Epithelial cell of alveolus of lung (primary cell): ENCODE data around the gene ING5. TPM values are rescaled to one million over a fixed set of nuclear protein-coding genes. Genes with fewer than 3 reads are reported as not detected.

Source experiments
- total RNA-seq: library from RNA; depleted of rRNA; stranded (reverse); fragments of >200 nt; gene quantifications from 2 replicates; pipeline ENCODE4 v1.2.1, GENCODE V29; 2015

Gene ING5
- 16.2 and 21.1 TPM in 2 replicates for total RNA-seq

DNA sequence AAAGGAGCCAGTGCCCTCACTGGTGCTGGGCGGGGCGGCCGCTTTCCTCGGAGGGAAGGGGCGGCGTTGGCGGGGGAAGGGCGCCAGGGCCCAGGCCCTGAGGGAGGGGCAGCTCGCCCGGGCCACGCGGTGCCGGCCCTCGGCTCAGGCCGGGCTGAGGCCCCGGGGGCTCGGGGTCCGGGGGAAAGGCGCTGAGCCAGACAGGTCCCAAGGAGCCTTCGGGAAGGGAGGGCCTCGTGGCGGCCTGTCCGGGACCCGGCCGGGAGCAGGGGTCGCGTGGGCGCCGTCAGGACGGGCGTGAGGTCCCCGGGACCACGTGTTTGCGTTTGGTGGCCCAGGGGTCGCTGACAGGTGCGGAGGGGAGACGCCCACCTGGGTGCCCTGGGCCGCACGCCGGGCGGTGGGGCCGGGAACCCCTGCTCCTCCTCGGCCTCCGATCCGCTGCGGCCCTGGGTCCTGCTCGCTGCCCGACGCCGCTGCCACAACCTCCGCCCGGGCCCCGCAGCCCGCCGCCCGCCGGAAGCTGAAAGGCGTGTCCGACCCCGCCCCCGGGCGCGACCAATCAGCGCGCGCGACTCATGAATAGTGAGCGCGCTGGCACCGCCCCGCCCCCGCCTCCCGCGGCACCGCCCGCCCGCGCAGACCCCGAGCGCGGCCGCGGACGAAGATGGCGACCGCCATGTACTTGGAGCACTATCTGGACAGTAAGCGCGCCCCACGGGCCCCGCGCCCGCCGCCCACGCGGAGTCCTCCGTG lies at the start of gene ING5:
TSS of gene ING5 (plus strand) at position 641 of the 756 bp plus-strand sequence. CDS start at position 668, 27 bp downstream.

GRCh38 chr2:241686650-241687425 lies 15.0 kb upstream of the ING5 start, which contains the start of gene DTYMK:
TSS of gene DTYMK (minus strand) at chr2:241686815. CDS start at chr2:241686783, 32 bp downstream.

DNA sequence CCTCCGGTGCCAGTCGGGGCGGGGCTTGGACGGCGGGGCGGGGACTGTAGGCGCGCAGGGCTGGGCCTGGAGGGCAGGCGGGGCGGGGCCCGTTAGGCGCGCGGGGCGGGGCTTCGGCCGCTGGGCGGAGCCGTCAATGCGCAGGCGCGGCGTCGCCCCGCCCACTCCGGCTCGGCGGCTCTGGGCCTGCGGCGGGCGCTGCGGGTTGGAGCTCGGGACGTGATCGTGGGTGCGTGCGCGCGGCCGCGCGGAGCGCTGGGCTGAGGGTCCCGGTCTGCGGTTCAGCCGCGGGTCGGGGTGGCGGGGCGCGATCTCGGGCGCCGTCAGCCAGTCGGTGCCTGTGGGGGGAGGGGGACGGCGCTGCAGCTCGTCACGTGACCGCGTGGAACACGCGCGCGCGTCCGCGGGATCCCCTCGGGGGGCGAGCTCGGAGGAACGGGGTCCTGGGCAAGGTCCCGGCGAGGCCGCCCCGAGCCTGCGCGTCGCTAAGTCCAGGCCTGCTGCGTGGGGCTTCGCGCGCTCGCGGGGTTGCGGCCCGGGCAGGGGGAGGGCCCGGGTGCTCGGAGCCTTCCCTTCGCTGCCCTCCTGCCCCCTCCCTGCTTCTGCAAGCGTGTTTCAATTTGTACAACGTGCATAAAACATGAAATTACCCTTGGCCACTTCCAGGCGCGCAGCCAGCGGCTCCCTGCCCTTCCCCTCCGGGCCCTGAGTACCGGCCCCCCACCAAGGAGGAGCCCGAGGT lies 32.8 kb downstream of the ING5 start, which contains the start of gene D2HGDH:
TSS of gene D2HGDH (plus strand) at position 164 of the 742 bp plus-strand sequence. CDS start 595 bp downstream, outside the sequence.

DNA sequence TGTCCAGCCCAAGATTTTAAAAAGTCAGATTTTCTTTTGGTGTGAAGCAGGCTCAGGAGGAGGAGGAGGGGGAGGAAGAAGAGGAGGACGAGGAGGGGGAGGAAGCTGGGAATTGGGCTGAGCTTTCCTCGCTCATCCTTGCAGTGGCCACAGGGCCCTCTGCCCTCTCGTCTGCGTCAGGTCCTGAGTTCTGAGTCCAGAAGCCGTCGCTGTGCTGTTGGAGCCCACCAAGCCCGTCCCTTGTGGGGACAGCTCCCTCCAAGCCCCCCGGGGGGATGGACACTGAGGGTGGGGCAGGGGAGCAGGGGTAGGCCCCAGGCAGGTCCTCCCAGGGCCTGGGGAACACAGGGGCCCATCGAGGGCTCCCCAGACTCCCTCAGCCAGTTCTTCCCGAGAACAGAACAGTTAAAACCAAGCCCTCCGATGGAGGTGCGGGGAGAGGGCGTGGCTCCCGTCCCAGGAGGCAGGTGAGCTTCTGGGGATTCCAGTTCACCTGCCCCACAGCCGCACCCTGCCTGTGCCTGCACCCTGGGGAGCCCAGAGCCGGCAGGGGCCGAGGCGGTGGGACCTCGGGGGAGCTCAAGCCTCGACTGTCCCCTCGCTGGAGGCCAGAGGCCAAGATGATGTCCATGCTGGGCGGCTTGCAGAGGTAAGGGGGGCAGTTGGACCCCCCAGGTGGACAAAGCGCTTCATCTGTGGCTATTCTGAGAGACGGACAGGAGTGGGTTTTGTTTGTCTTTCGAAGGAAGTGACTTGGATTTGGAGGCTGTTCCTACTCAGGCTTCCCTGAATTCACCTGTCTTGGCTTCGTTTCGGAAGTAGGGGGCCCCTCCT lies 74.7 kb downstream of the ING5 start, which contains the start of gene GAL3ST2:
TSS of gene GAL3ST2 (plus strand) at position 487 of the 834 bp plus-strand sequence. CDS start at position 621, 134 bp downstream.

Other genes starting within 250 kb of the ING5 start
- gene STK25, start 193.5 kb upstream of the ING5 start, total RNA-seq = 170 and 243 TPM in 2 replicates
- gene BOK, start 143.3 kb upstream of the ING5 start, total RNA-seq = 23.3 and 64.8 TPM in 2 replicates
- 46.8 and 68.2 TPM in 2 replicates for gene THAP4, start 64.9 kb upstream of the ING5 start, total RNA-seq
- 58.7 and 69.3 TPM in 2 replicates for gene ATG4B, start 64.3 kb upstream of the ING5 start, total RNA-seq
- 24.0 and 66.8 TPM in 2 replicates for gene DTYMK, start 15.2 kb upstream of the ING5 start, total RNA-seq
- 11.4 and 17.1 TPM in 2 replicates for gene D2HGDH, start 32.6 kb downstream of the ING5 start, total RNA-seq
- 0.64 TPM in 1 of 2 replicates, not detected in the other for gene GAL3ST2, start 74.8 kb downstream of the ING5 start, total RNA-seq
- 0.08 TPM in 1 of 2 replicates, not detected in the other for gene NEU4, start 107.2 kb downstream of the ING5 start, total RNA-seq
- not detected in 2 replicates for gene PDCD1, start 156.9 kb downstream of the ING5 start, total RNA-seq
- gene RTP5, start 167.7 kb downstream of the ING5 start, total RNA-seq = not detected in 2 replicates